Activated CD8-positive, alpha-beta T cell treated with anti-CD3 and anti-CD28 coated beads for 36 hours (primary cell): ENCODE measurements around the gene CFAP119. TPM values are rescaled to one million over a fixed set of nuclear protein-coding genes. Genes with fewer than 3 reads are reported as not detected.

Experiments used
- ATAC-seq: fragments of 200-7000 bp; cut with Tn5 transposase; one replicate; pipeline ENCODE4 v1.10.0; 2021; ENCODE audit warnings: mild to moderate bottlenecking, moderate library complexity
- CTCF ChIA-PET: fragments of 350-600 bp; sonication (Branson Sonifier 250); formaldehyde crosslinking; loops from one replicate; lab custom pipeline; 2021; ENCODE audit warnings: antibody characterized with exemption; lab: Charles Lee
- POLR2A ChIA-PET: fragments of 350-600 bp; sonication (Branson Sonifier 250); formaldehyde crosslinking; loops from one replicate; lab custom pipeline; 2021; ENCODE audit warnings: antibody characterized with exemption; lab: Charles Lee
- DNase-seq: peaks from one replicate; pipeline ENCODE4 v3.0.0-alpha.2; 2020
- H3K27ac Mint-ChIP-seq: one replicate; pipeline ENCODE4 v1.8.0; 2021; ENCODE audit warnings: mild to moderate bottlenecking, mixed read lengths
- H3K27me3 Mint-ChIP-seq: one replicate; pipeline ENCODE4 v1.8.0; 2021; ENCODE audit warnings: mixed read lengths
- H3K36me3 Mint-ChIP-seq: one replicate; pipeline ENCODE4 v1.8.0; 2021; ENCODE audit warnings: low read depth, mixed read lengths
- H3K4me1 Mint-ChIP-seq: one replicate; pipeline ENCODE4 v1.8.0; 2021; ENCODE audit warnings: low read depth, mixed read lengths
- H3K4me3 Mint-ChIP-seq: one replicate; pipeline ENCODE4 v1.8.0; 2021; ENCODE audit warnings: mild to moderate bottlenecking, moderate library complexity, mixed read lengths
- H3K9me3 Mint-ChIP-seq: one replicate; pipeline ENCODE4 v1.8.0; 2021; ENCODE audit warnings: mixed read lengths
- intact Hi-C: fragments of 100-400 bp; cut with micrococcal nuclease; formaldehyde crosslinking; loops from one replicate; pipeline ENCODE4 v1.10.0; 2022
- total RNA-seq, 2 experiments: library from RNA; stranded (reverse); gene quantifications; one replicate each; pipeline ENCODE4 v1.2.3, GENCODE V29; 2021
- TF ChIP-seq, protein P1 (sequence below): fragments of 200-600 bp; IDR thresholded peaks from one replicate; pipeline ENCODE4 v1.8.0; 2022; ENCODE audit warnings: antibody characterized with exemption, mild to moderate bottlenecking

The CFAP119 gene
- total RNA-seq, 2 experiments from 2014 or later: 3.8 to 3.9 TPM

DNA sequence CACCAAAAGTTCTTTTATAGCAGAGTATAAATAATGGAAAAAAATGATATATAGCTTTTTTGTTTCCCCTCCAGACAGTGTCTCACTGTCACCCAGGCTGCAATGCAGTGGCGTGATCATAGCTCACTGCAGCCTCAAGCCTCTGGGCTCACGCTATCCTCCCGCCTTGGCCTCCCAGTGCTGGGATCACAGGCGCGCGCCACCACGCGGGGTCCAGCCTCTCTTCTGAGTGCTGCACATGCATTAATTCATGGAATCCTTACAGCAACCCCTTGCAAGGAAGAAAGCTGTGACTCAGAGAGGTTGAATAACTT, 43.2 kb upstream of the CFAP119 start:
- Mint-ChIP-seq H3K27ac (peak overlapping the region; percentile 66), H3K4me3 (peak overlapping the region; percentile 63), H3K27me3 (peaks cover 3% of the 10 kb centered on the region), H3K4me1 (peaks cover 18% of the 10 kb centered on the region), H3K9me3 (no peaks in the 10 kb centered on the region), H3K36me3 (peaks cover 2% of the 10 kb centered on the region)
- ATAC-seq (peak; percentile 43), DNase-seq (peak; percentile 49)
- ChIA-PET CTCF (interaction anchor here (0.8 to 3.8 kb wide), 10 partner anchors 8 to 137 kb away, joined by 3 to 38 read pairs (median 4); no protein-coding TSS in a partner anchor), POLR2A (interaction anchor here (0.7 to 2.8 kb wide), 15 partner anchors 9 to 145 kb away, joined by 3 to 14 read pairs (median 4); partner anchors contain the start of genes PHKG2 and ZNF629)
- TF ChIP-seq, protein P1, sequence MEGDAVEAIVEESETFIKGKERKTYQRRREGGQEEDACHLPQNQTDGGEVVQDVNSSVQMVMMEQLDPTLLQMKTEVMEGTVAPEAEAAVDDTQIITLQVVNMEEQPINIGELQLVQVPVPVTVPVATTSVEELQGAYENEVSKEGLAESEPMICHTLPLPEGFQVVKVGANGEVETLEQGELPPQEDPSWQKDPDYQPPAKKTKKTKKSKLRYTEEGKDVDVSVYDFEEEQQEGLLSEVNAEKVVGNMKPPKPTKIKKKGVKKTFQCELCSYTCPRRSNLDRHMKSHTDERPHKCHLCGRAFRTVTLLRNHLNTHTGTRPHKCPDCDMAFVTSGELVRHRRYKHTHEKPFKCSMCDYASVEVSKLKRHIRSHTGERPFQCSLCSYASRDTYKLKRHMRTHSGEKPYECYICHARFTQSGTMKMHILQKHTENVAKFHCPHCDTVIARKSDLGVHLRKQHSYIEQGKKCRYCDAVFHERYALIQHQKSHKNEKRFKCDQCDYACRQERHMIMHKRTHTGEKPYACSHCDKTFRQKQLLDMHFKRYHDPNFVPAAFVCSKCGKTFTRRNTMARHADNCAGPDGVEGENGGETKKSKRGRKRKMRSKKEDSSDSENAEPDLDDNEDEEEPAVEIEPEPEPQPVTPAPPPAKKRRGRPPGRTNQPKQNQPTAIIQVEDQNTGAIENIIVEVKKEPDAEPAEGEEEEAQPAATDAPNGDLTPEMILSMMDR: no peak
- intact Hi-C loops: no loop called here

DNA sequence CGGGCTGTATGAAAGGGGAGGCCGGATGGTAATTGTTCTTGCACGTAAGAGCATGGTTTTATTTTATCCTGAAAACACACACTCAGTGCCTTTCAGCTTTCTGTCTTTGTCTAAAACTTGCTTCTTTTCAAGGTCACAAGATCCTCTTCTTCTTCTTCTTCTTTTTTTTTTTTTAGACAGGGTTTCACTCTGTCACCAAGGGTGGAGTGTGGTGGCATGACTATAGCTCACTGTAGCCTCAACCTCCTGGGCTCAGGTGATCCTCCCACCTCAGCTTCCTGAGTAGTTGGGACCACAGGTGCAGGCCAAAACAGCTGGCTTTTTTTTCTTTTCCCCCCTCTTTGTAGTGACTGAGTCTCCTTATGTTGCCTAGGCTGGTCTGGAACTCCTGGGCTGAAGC, 41.1 kb upstream of the CFAP119 start:
- no peak overlapping the region for H3K4me3 Mint-ChIP-seq
- no peak overlapping the region for H3K27ac Mint-ChIP-seq
- peaks cover 3% of the 10 kb centered on the region for H3K27me3 Mint-ChIP-seq
- TF ChIP-seq, protein P1: no peak
- intact Hi-C loops: no loop called here
- H3K4me1 Mint-ChIP-seq: peaks cover 18% of the 10 kb centered on the region
- ATAC-seq (no peak), DNase-seq (no peak)
- peaks cover 2% of the 10 kb centered on the region for H3K36me3 Mint-ChIP-seq
- CTCF ChIA-PET: interaction anchor here (0.9 to 2.1 kb wide), 5 partner anchors 10 to 151 kb away, joined by 3 to 6 read pairs (median 4); no protein-coding TSS in a partner anchor
- POLR2A ChIA-PET: interaction anchor here (1.9 kb wide), 1 partner anchor 11 kb away, joined by 11 read pairs; no protein-coding TSS in a partner anchor
- no peaks in the 10 kb centered on the region for H3K9me3 Mint-ChIP-seq

DNA sequence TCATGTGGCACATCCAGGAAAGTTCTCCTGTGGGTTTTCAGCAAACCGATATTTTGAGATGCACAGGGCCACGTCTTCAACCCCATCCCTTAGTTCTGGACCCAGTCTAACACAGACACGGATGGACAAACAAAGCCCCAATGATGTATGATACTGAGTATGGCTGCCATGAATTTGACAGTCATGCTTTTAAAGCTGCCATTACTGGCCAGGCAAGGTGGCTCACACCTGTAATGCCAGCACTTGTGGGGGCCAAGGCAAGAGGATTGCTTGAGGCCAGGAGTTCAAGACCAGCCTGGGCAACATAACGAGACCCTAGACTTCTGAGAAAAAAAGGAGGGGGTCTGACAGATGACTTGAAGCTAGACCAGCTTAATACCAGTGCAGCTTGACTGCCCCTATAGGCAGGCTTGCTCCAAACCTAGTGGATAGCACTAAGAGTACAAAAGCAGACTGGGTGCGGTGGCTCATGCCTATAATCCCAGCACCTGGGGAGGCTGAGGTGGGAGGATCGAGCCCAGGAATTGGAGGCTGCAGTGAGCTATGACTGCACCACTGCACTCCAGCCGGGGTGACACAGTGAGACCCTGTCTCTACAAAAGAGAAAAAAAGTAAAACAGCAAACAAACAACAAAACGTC, 35.9 kb upstream of the CFAP119 start:
- no peak for ATAC-seq

DNA sequence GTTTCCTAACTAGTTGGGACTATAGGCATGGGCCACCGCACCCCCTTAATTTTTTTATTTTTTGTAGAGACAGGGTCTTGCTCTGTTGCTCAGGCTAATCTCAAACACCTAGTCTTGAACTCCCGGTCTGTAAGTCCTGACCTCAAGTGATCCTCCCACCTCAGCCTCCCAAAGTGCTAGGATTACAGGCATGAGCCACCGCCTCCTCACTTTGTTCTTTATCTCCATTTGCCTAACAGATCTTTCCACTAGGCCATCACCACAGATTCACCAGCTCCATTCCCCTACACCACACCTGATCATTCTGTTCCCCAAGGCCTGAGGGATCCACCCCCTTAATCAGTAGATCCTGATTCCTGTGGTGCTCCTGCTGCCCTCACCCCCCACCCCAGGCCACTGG, 32.8 kb upstream of the CFAP119 start:
- intact Hi-C loops: no loop called here
- H3K9me3 Mint-ChIP-seq: no peaks in the 10 kb centered on the region
- H3K27ac Mint-ChIP-seq: no peak overlapping the region
- POLR2A ChIA-PET: interaction anchor here (1.9 kb wide), 1 partner anchor 11 kb away, joined by 8 read pairs; no protein-coding TSS in a partner anchor
- DNase-seq (no peak), ATAC-seq (no peak)
- no peaks in the 10 kb centered on the region for H3K36me3 Mint-ChIP-seq
- H3K4me3 Mint-ChIP-seq: no peak overlapping the region
- TF ChIP-seq, protein P1: no peak
- no peaks in the 10 kb centered on the region for H3K27me3 Mint-ChIP-seq
- CTCF ChIA-PET: interaction anchor here (1.6 to 2.4 kb wide), 2 partner anchors 18 to 100 kb away, joined by 5 read pairs; no protein-coding TSS in a partner anchor
- H3K4me1 Mint-ChIP-seq: no peaks in the 10 kb centered on the region

More for the DNA sequence above, 35.9 kb upstream of the CFAP119 start:
- H3K4me3 Mint-ChIP-seq: no peak overlapping the region
- no peaks in the 10 kb centered on the region for H3K36me3 Mint-ChIP-seq
- intact Hi-C loops: no loop called here
- ChIA-PET CTCF (interaction anchor here (0.8 to 2.5 kb wide), 4 partner anchors 8 to 104 kb away, joined by 3 to 10 read pairs (median 4); no protein-coding TSS in a partner anchor), POLR2A (interaction anchor here (0.8 to 1.5 kb wide), 2 partner anchors 21 to 77 kb away, joined by 3 to 4 read pairs; no protein-coding TSS in a partner anchor)
- DNase-seq: no peak
- TF ChIP-seq, protein P1: no peak
- H3K27me3 Mint-ChIP-seq: no peaks in the 10 kb centered on the region
- no peaks in the 10 kb centered on the region for H3K4me1 Mint-ChIP-seq
- H3K9me3 Mint-ChIP-seq: no peaks in the 10 kb centered on the region
- no peak overlapping the region for H3K27ac Mint-ChIP-seq
